GM04503 (cell line): ENCODE measurements around the gene CILP2.

Experiments used
- DNase-seq: peaks from one replicate; pipeline ENCODE4 v3.0.0-alpha.2; 2012; ENCODE audit warnings: low read depth

The CILP2 gene

DNA sequence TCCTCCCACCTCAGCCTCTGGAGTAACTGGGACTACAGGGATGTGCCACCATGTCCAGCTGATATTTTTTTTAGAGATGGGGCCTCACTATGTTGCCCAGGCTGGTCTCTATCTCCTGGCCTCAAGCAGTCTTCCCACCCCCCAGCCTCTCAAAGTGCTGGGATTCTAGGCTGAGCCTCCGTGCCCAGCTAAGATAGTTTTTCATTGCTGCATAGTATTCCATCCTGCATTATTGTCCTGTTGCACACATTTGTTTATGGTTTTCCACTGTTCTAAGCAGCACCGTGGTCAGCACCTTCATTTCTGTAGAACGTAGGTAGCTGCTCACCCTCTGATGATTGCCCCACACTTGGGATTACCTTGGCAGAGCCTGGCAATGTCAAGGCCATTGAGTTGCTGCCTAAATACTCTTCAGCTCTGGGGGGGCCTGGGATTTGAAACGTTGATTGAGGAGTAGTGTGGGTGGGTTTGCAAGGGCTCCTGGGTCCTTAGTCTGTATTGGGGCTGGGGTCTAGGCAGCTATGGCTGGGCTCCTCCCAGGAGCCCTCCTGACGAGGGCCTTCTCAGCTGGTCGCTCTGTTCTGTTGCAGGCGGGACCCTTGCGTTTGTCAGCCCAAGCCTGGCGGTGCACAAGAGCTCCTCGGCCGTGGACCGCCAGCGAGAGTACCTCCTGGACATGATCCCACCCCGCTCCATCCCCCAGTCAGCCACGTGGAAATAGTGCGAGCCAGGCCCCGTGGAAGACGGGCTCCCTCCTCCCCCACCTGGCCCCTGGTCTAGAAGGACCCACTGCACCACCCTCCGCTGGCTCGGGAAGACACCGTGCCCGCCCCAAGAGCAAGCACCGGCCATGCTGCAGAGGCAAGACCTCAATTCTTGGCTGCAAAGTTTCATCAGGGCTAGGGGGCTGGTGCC is 33.1 kb upstream of the CILP2 start:
- DNase-seq, result no peak

DNA sequence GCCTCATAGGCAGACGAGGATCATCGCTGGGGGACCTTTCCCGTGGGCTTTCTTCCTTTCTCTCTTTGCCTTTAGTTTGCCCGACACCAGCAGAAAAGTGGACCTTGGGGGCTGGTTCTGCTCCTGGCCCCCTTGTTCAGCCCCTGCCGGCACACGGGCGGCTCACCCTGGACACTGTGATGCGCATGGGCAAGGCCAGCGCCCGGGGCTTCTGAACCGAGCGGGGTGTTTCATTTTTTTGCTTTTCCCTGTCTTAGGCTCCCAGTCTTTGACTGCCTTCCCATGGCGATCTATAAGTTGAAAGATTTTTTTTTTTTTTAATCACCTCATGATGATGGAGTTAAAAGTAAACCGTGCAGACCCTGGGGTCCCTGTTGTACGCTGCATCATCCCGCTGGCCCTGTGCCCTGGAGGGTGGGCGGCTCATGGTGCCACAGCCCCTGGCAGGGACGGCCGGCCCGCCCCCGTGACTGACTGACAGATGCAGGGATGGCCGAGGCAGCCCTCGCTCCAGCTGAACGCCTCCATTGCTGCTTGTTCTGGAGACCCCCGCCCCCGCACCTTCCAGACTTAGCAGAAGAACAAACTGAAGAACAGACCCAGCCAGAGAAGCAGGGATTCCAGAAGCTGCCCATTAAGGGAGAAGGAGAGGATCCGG is 32.3 kb upstream of the CILP2 start:
- no peak for DNase-seq

GRCh38 chr19:19506592-19506991 is 31.5 kb upstream of the CILP2 start:
- DNase-seq, result no peak

DNA sequence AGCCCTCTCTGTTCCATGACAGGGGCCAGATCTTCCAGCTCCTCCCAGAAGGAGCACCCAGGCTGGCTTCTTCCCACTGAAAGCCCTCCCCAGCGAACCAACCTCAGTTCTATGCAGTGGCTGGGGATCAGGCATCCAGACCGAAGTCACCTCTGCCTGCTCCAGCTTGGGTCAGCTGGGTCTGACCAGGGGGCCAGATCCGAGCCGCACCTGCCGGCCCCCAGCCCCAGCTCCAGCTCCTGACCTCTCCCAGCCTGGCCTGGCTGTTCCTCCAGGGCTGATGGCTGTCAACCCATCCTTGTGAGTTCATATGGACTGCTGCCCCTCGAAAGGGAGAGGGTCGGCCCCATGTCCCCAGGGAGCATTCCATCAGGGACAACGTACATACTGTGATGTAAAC is 30.7 kb upstream of the CILP2 start:
- DNase-seq, result no peak

- DNase-seq, result no peak
Observed at GRCh38 chr19:19508217-19508616, 29.8 kb upstream of the CILP2 start.

- no peak for DNase-seq
Observed at GRCh38 chr19:19510432-19510831, 27.6 kb upstream of the CILP2 start.

DNA sequence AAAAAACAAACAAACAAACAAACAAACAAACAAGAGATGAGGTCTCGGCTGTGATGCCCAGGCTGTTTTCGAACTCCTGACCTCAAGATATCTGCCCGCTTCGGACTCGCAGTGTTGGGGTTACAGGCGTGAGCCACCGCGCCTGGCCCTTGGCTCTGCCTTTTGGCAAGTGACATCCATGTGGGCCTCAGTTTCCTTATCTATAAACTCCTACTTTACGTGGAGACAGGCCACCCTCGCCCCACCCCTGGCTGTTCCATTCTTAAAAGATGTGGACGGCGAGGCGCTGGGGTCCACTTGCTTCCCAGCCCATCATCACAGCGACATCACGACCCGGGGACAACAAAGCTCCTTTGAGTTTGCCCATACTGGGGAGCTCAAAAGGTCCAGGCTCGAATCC is 24.4 kb upstream of the CILP2 start:
- DNase-seq, result no peak

DNA sequence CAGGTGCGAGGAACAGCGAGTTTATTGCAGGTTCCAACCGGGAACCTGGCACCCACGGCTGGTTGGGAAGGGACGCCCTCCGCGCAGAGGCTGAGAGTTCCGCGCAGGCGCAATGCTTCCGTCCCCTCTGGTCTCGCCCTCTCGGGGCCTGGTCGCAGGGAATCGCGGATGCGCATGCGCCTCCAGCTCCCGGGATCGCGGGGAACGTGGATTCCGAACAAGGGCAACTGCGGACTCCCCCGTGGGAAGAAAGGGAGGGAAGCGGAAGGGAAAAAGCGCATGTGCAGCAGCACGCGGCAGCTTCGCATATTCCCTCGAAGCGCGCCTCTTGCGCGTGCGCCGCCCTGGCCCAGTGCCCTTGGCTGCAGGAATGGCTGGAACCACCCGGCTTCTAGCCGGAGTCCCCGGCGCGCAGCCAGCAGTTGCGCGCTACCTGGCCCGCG is 23.8 kb upstream of the CILP2 start:
- DNase-seq, result no peak

- no peak for DNase-seq
Observed at GRCh38 chr19:19514881-19515641, 23.0 kb upstream of the CILP2 start, which contains the start of gene TSSK6. TSSK6 (minus strand) TSS chr19:19515548; CDS start chr19:19515427, 121 bp downstream.

DNA sequence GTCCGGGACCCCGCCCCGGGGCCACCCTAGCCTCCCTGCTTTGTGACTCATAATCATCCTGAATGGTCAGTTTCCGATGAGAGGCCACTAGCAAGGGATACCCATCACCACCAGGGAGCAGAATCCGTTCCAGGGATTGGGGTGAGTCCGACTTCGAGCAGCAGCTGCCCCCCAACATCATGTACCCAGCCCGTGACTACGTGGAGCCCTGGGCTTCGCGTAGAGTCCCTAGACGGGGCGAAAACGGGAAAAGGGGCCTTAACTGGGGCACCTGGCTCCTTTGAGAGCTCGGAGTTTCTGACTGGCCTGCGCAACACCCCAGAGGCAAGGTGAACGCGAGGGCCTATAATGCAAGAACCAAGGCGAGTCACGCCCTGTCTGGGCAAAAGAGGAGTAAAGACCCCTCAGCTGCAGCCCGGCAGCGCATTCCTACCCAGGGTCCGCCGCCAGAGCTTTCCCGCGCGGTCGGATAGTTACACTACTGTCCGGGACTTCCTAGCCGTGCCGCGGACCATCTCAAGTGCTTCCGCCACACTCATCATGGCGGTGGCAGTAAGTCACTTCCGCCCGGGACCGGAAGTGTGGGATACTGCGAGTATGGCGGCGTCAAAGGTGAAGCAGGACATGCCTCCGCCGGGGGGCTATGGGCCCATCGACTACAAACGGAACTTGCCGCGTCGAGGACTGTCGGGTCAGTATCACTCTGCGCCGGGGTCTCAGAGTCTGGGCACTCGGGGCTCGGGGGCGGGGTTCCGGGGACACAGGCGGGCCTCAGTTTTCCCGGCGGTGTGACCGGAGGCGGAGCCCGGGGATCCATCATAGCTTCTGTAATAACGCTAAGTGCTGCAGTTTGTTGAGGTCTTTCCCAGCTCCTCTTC is 22.2 kb upstream of the CILP2 start, which contains the start of gene NDUFA13:
NDUFA13 (plus strand) TSS at position 584 of the 878 bp plus-strand sequence; CDS start at position 598, 14 bp downstream.
- DNase-seq, result peak; percentile 54

GRCh38 chr19:19517235-19517619 is 20.8 kb upstream of the CILP2 start:
- DNase-seq, result no peak

DNA sequence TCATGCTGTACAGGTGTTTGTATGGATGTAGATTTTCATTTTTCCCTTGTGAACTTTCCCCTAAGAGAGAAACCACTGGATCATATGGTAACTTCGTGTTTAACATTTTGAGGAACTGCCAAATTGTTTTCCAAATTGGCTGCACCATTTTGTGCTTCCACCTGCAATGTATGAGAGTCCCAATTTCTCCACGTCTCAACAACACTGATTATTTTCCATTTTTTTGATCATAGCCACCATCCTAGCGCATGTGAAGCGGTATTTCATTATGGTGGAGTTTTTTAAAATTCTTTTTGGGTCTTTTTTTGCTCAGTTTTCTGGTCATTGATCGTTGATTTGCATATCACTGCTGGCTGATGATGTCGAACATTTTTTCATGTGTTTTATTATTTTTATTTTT is 17.1 kb upstream of the CILP2 start:
- no peak for DNase-seq

GRCh38 chr19:19523177-19523576 is 14.9 kb upstream of the CILP2 start:
- DNase-seq, result no peak

DNA sequence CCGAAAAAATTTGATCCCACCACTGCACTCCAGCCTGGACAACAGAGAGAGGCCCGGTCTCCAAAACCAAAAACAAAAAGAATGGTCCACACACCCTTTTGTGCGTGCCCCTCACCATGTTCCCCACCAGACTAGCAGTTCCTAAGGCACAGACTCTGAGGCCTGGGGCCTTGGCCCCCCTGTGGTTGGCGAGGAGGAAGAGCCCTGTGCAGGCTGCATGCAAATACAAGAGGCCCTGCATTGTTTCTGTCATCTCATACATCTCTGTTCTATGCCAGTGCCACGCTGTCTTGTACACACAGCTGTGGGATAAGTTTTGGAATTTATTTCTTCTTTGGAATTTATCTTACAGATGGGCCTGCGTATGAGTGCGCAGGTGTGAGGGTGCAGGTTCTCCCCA is 14.0 kb upstream of the CILP2 start:
- DNase-seq, result no peak

- DNase-seq, result no peak
Observed at GRCh38 chr19:19525611-19526380, 12.3 kb upstream of the CILP2 start.

GRCh38 chr19:19526581-19527370 is 11.3 kb upstream of the CILP2 start:
- no peak for DNase-seq

DNA sequence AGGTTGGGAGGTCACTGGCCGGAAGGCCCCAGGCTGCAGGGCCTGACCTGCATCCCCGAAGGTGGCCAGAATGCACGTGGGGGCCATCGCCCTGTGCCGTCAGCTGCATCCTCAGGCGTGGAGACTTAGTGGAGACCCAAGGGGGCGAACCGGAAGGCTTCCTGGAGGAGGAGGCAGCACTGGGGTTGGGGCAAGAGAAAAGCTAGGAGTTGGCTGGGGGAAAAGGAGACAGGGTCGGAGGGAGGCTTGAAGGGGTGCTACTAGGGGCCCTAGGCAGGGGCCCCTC is 10.8 kb upstream of the CILP2 start:
- no peak for DNase-seq

DNA sequence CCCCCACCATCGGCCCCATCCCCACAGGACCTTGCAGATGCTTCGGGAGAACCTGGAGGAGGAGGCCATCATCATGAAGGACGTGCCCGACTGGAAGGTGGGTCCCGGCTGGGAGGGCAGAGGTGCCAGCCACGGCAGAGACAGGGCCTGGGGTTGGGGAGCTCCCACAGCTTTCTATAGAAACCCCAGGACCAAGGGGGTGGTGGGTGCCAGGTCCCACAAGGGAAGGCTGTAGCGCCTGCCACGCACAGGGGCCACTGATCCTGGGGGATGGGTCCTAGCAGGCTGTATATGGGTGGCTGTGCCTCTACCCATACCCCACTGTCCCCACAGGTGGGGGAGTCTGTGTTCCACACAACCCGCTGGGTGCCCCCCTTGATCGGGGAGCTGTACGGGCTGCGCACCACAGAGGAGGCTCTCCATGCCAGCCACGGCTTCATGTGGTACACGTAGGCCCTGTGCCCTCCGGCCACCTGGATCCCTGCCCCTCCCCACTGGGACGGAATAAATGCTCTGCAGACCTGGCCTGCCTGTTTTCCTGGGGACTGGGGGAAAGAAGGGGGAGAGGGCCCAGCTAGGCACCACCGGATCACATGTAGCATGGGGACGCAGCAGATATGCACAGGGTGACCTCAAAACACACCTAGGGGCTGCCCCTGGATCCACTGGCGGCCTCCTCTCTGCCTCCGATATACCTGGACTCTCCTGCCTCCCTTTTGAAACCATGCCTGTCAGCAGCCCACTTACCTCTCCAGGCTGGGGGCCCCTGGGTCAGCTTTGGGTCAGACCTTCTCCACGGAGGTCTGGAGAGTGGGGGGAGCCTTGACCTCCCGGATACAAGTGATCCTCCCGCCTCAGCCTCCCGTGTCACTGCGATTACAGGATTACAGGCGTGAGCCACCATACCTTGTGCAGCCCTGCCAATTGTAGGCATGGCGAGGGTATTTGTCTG is 10.1 kb upstream of the CILP2 start:
- DNase-seq, result no peak
